HL-60 (cell line): ENCODE measurements around the gene DCXR.
A peak's percentile ranks its signal among the peaks of the same experiment; 100 is the strongest.

Source experiments
- CTCF ChIP-seq: IDR thresholded peaks from one replicate; pipeline ENCODE4 v1.5.1; 2011; ENCODE audit warnings: low read length, control low read depth, inconsistent platforms; ENCODE audit not compliant: insufficient read depth
- POLR2AphosphoS5 ChIP-seq: IDR thresholded peaks from 2 replicates; pipeline ENCODE4 v1.6.1; 2012; ENCODE audit warnings: low read depth
- REST ChIP-seq: IDR thresholded peaks from 2 replicates; pipeline ENCODE4 v1.6.1; 2012; ENCODE audit warnings: low read depth; ENCODE audit not compliant: insufficient replicate concordance
- SPI1 ChIP-seq: IDR thresholded peaks from 2 replicates; pipeline ENCODE4 v1.6.1; 2012; ENCODE audit warnings: low read depth, mild to moderate bottlenecking, borderline replicate concordance

- no peak for TF ChIP-seq CTCF
- no peak for TF ChIP-seq POLR2AphosphoS5
- TF ChIP-seq REST, result no peak
- TF ChIP-seq SPI1, result peak; percentile 22; the same call in 1 of the 2 replicates
Measured at GRCh38 chr17:82023447-82024241, 13.9 kb downstream of the DCXR start.
